Measurements from ENCODE around the gene NETO2. TPM values are rescaled to one million over a fixed set of nuclear protein-coding genes. Genes with fewer than 3 reads are reported as not detected.

Gene NETO2, protein sequence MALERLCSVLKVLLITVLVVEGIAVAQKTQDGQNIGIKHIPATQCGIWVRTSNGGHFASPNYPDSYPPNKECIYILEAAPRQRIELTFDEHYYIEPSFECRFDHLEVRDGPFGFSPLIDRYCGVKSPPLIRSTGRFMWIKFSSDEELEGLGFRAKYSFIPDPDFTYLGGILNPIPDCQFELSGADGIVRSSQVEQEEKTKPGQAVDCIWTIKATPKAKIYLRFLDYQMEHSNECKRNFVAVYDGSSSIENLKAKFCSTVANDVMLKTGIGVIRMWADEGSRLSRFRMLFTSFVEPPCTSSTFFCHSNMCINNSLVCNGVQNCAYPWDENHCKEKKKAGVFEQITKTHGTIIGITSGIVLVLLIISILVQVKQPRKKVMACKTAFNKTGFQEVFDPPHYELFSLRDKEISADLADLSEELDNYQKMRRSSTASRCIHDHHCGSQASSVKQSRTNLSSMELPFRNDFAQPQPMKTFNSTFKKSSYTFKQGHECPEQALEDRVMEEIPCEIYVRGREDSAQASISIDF
- total RNA-seq (ENCODE audit: low replicate concordance): 1.1 and 3.0 TPM in 2 replicates

DNA sequence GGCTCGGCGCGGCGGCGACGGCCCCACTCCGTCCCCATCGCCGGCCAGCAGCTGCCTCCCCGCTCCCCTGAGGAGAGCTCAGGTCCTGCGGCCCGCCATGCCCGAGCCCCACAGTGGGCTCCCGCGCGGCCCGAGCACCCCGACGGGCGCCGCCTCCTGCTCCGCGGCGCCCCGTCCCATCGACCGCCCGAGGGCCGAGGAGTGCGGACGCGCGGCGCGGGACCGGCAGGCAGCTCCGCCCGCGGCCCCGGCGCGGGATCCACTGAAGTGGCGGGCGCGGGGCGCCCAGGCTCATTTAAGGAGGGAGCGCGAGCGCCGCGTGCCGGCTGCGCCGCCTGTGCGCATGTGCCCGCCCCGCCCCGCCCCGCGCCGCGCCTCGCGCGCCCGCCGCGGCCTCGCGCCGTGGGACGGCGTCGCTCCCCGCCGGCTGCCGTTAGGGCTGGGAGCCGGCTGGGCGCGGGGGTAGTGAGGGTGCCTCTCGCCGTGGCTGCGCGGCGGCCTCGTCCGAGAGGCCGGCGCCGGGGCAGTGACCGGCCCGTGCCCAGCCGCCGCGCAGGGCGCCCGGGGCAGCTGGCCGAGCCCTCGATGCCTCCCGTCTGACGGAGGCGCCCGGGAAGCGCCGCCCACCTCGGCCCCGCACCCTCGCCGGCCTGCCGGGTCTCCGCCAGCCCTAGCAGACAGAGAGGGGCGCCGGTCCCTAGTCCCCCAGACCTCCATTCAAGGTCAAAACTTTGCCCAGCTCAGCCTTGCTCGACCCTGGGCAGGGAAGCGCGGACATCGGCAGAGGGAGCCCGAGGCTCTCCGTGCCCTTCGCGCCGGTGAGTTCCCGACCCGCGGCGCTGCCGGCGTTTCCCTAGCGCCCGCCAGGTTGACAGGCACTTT lies at the start of gene NETO2:
Gene NETO2 (minus strand): TSS at position 269 of the 882 bp plus-strand sequence. CDS start 333 bp downstream, outside the sequence.

Other genes starting within 250 kb of the NETO2 start
- 64.7 and 86.5 TPM in 2 replicates for gene DNAJA2, start 170.3 kb downstream of the NETO2 start, total RNA-seq (ENCODE audit: low replicate concordance)